Stomach (tissue), 9 donors: ENCODE data around the gene EYA2. TPM values are rescaled to one million over a fixed set of nuclear protein-coding genes. Genes with fewer than 3 reads are reported as not detected.

Experiments used
- DNase-seq, 2 donors: peaks; one replicate each; pipeline versions ENCODE4 v3.0.0 to v3.0.0-alpha.2; 2013 to 2019
- H3K27ac ChIP-seq, 5 donors: fragments of 200-600 bp in 4 of 5; sonication (generic) in 4 of 5; one replicate each; pipeline ENCODE4 v1.5.1; 2013 to 2019; ENCODE audit warnings: mild to moderate bottlenecking in 1 of 5, moderate library complexity in 1 of 5
- H3K27me3 ChIP-seq, 3 donors: fragments of 200-600 bp; sonication (generic); one replicate each; pipeline ENCODE4 v1.5.1; 2017 to 2019; ENCODE audit warnings: mixed run types in 1 of 3
- H3K36me3 ChIP-seq, 4 donors: fragments of 200-600 bp; sonication (generic); 1 replicate in 3 of 4; 2 replicates in 1 of 4; pipeline ENCODE4 v1.5.1; 2016 to 2019
- H3K4me1 ChIP-seq, 4 donors: fragments of 200-600 bp; sonication (generic); one replicate each; pipeline ENCODE4 v1.5.1; 2016 to 2019
- H3K4me3 ChIP-seq, 4 donors: fragments of 200-600 bp; sonication (generic) in 3 of 4; one replicate each; pipeline ENCODE4 v1.5.1; 2016 to 2019; ENCODE audit warnings: mild to moderate bottlenecking in 1 of 4
- H3K9me3 ChIP-seq, 4 donors: fragments of 200-600 bp; sonication (generic); one replicate each; pipeline ENCODE4 v1.5.1; 2016 to 2019
- EP300 ChIP-seq: sonication (generic); formaldehyde crosslinking; IDR thresholded peaks from one replicate; pipeline ENCODE4 v1.6.1; 2017; ENCODE audit warnings: antibody characterized with exemption
- POLR2A ChIP-seq, 4 donors: fragments of 450-650 bp; IDR thresholded peaks; one replicate each; pipeline ENCODE4 v1.6.1; 2016; ENCODE audit warnings: antibody characterized with exemption in 4 of 4, control low read depth in 2 of 4, mild to moderate bottlenecking in 1 of 4, moderate library complexity in 1 of 4
- POLR2AphosphoS5 ChIP-seq, 3 donors: sonication (generic); formaldehyde crosslinking; IDR thresholded peaks; one replicate each; pipeline ENCODE4 v1.6.1; 2016; ENCODE audit warnings: antibody characterized with exemption in 3 of 3
- WGBS, 5 donors: extraction: QIAGEN DNeasy Blood & Tissue Kit in 3 of 5; methylation state at CpG; one replicate each; pipeline versions ENCODE4 v1.1.5 to v1.1.7; 2013 to 2018; 5-methylcytosine and 5-hydroxymethylcytosine counted together
- intact Hi-C: fragments of 100-400 bp; cut with DNase I; formaldehyde crosslinking; loops from one replicate; pipeline ENCODE4 v1.15.1; 2023; ENCODE audit warnings: low total_unique reads
- polyA plus RNA-seq, 3 donors: library from polyadenylated mRNA; stranded (reverse); fragments of 200-250 nt; gene quantifications; one replicate each; pipeline ENCODE4 v1.2.3, GENCODE V29; 2013
- total RNA-seq, 5 donors: library from RNA; depleted of rRNA; stranded (reverse); fragments of >200 nt; gene quantifications; one replicate each; pipeline versions ENCODE4 v1.1.0 to v1.2.3, GENCODE V29; 2014 to 2016
- TF ChIP-seq, protein P1 (sequence below), 7 experiments: fragments of 450-650 bp in 4 of 7; fragments of 200-600 bp in 3 of 7; sonication (generic) in 3 of 7; IDR thresholded peaks; one replicate each; pipeline ENCODE4 v1.5.1; 2016 to 2019; ENCODE audit warnings: antibody characterized with exemption in 7 of 7, control low read depth in 2 of 7, mild to moderate bottlenecking in 1 of 7
- donor health status: healthy with polysubstance abuse.
- donor health status: Bipolar disorder and iron deficiency.
- donor health status: healthy.

The EYA2 gene
- total and polyA plus RNA-seq, 8 donors = 1.8 to 86.2 (median 5.5) TPM

DNA sequence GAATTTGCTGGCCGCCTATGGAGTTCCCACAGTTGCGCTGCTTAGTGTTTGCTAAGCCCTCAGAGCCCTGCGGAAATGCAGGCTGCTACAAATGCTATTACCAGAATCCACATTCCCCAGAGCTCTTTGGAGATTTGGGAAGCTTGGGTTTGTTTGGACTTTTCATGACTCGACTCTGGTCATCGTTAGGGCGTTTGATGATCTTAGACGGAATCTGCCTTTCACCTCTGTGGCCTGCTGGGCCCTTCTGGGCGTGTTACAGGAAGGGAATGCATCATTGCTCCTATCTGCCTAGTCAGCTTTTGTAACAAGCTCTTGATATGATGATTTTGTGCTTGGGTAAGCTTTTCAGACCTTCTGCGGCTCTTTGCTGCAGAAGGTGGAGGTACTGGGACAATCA is 50.8 kb downstream of the EYA2 start:
- intact Hi-C loops = no loop called here
- DNase-seq = no peak
- Histone ChIP-seq H3K4me1 (no peaks in the 10 kb centered on the region), H3K4me3 (no peak overlapping the region), H3K9me3 (no peaks in the 10 kb centered on the region), H3K27me3 (peaks cover 0 to 11% (median 0%) of the 10 kb centered on the region in 3 donors), H3K36me3 (no peaks in the 10 kb centered on the region), H3K27ac (no peak overlapping the region)
- TF ChIP-seq EP300 (no peak), POLR2A (IDR thresholded peaks at IDR 0.05) (no peak), POLR2AphosphoS5 (IDR thresholded peaks at IDR 0.05) (no peak)
- TF ChIP-seq, protein P1, sequence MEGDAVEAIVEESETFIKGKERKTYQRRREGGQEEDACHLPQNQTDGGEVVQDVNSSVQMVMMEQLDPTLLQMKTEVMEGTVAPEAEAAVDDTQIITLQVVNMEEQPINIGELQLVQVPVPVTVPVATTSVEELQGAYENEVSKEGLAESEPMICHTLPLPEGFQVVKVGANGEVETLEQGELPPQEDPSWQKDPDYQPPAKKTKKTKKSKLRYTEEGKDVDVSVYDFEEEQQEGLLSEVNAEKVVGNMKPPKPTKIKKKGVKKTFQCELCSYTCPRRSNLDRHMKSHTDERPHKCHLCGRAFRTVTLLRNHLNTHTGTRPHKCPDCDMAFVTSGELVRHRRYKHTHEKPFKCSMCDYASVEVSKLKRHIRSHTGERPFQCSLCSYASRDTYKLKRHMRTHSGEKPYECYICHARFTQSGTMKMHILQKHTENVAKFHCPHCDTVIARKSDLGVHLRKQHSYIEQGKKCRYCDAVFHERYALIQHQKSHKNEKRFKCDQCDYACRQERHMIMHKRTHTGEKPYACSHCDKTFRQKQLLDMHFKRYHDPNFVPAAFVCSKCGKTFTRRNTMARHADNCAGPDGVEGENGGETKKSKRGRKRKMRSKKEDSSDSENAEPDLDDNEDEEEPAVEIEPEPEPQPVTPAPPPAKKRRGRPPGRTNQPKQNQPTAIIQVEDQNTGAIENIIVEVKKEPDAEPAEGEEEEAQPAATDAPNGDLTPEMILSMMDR (IDR thresholded peaks at IDR 0.05) = no peak
- 67 to 81% (median 73%) methylated on average over 9 of the region's 9 CpGs for WGBS, 5 donors

DNA sequence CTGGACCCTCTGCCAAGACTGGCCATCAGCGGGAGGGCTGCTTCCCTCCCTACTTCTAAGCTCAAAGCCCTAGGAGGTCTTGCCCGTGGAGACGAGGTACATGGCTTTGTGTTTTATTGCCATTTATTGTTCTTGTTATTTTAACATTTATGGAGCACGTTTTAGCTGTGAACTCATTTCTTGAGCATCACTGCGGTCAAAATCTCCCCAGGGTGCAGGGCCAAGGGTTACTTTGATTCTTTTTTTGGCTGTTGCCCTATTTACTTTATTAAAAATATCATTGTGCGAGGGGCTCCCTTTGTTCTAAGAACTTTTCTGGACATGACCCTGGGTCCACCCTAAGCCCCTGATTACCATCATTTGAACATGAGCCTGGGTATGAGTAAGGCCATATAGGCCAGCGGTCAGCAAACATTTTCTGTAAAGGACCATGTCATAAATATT is 51.6 kb downstream of the EYA2 start:
- WGBS, 5 donors = 80 to 92% (median 87%) methylated on average over 7 of the region's 7 CpGs
- Histone ChIP-seq H3K36me3 (no peaks in the 10 kb centered on the region), H3K9me3 (no peaks in the 10 kb centered on the region), H3K27me3 (peaks cover 0 to 11% (median 0%) of the 10 kb centered on the region in 3 donors), H3K4me1 (no peaks in the 10 kb centered on the region), H3K4me3 (no peak overlapping the region), H3K27ac (no peak overlapping the region)
- no peak for DNase-seq
- TF ChIP-seq POLR2A (IDR thresholded peaks at IDR 0.05) = no peak
- TF ChIP-seq, protein P1 (IDR thresholded peaks at IDR 0.05) = no peak
- TF ChIP-seq POLR2AphosphoS5 (IDR thresholded peaks at IDR 0.05) = no peak
- no peak for TF ChIP-seq EP300
- intact Hi-C loops = no loop called here

DNA sequence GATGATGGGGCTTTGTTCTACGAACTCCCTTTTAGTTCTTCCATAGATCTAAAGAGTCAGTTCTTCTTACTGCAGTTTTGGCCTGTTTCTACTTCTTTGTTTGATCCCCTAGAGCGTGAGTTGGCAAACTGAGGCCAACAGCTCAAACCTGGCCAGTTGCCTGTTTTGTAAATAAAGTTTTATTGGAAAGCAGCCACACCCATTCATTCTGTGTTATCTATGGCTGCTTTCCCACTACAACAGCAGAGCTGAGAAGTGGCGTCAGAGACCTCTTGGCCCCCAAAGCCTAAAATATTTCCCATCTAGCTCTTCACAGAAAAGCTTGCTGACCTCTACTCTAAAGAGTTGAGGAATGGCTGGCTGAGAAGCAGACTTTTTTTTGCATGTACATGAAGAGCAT is 52.2 kb downstream of the EYA2 start:
- DNase-seq = no peak
- no peak overlapping the region for H3K27ac ChIP-seq
- no peaks in the 10 kb centered on the region for H3K4me1 ChIP-seq
- no peaks in the 10 kb centered on the region for H3K36me3 ChIP-seq
- no peak overlapping the region for H3K4me3 ChIP-seq
- 42 to 57% (median 49%) methylated on average over 3 of the region's 3 CpGs for WGBS, 5 donors
- peaks cover 0 to 11% (median 0%) of the 10 kb centered on the region in 3 donors for H3K27me3 ChIP-seq
- H3K9me3 ChIP-seq = no peaks in the 10 kb centered on the region
- TF ChIP-seq POLR2AphosphoS5 (IDR thresholded peaks at IDR 0.05) (no peak), EP300 (no peak), POLR2A (IDR thresholded peaks at IDR 0.05) (no peak)
- TF ChIP-seq, protein P1 (IDR thresholded peaks at IDR 0.05) = no peak
- intact Hi-C loops = no loop called here

DNA sequence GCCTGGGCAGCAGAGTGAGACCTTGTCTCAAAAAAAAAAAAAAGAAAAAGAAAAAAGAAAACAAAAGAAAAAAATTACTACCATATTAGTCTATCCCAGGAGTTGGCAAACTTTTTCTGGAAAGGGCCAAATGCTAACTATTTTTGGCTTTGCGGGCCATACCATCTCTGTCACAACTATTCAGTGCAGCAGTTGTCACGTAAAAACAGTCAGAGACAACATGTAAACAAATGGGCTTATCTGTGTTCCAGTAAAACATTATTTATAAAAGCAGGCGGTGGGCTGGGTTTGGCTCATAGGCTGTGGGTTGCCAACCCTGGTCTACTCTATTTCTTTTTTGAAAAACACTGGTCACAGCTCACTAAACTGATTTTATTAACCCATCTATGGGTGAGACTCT is 53.4 kb downstream of the EYA2 start:
- DNase-seq = no peak
- Histone ChIP-seq H3K27me3 (peaks cover 0 to 11% (median 0%) of the 10 kb centered on the region in 3 donors), H3K4me3 (no peak overlapping the region), H3K4me1 (no peaks in the 10 kb centered on the region), H3K27ac (no peak overlapping the region), H3K36me3 (no peaks in the 10 kb centered on the region), H3K9me3 (no peaks in the 10 kb centered on the region)
- TF ChIP-seq, protein P1 (IDR thresholded peaks at IDR 0.05) = no peak
- no peak for TF ChIP-seq POLR2AphosphoS5 (IDR thresholded peaks at IDR 0.05)
- TF ChIP-seq POLR2A (IDR thresholded peaks at IDR 0.05) = no peak
- TF ChIP-seq EP300 = no peak
- intact Hi-C loops = no loop called here
- WGBS, 5 donors = 60 to 82% (median 70%) methylated on average over 3 of the region's 3 CpGs
